ENCODE data around the gene TFDP1.

DNA sequence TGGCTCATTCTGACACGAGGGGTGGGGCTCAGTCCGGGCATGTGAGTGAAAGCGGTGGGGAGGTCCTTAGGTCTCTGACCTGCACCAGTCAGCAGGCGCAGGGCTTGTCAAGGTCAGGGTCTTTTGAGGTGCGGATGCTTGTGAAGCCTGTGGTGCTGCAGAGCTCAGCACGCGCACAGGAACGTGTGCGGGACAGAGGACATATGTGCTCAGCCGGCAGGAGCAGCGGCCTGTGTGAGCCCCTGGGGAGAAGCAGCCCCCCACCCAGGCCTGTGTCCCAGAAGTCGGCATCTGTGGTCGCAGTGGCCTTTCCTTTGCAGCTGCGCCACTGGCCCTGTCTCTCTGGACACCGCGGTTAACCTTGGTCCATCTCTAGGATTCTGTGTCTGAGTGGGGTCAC is 42.6 kb downstream of the TFDP1 start:
- TF ChIP-seq, protein P1, sequence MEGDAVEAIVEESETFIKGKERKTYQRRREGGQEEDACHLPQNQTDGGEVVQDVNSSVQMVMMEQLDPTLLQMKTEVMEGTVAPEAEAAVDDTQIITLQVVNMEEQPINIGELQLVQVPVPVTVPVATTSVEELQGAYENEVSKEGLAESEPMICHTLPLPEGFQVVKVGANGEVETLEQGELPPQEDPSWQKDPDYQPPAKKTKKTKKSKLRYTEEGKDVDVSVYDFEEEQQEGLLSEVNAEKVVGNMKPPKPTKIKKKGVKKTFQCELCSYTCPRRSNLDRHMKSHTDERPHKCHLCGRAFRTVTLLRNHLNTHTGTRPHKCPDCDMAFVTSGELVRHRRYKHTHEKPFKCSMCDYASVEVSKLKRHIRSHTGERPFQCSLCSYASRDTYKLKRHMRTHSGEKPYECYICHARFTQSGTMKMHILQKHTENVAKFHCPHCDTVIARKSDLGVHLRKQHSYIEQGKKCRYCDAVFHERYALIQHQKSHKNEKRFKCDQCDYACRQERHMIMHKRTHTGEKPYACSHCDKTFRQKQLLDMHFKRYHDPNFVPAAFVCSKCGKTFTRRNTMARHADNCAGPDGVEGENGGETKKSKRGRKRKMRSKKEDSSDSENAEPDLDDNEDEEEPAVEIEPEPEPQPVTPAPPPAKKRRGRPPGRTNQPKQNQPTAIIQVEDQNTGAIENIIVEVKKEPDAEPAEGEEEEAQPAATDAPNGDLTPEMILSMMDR (IDR thresholded peaks at IDR 0.05): no peak
- no peak for TF ChIP-seq POLR2A (IDR thresholded peaks at IDR 0.05)
- TF ChIP-seq POLR2AphosphoS5 (IDR thresholded peaks at IDR 0.05; ENCODE audit: insufficient read depth in 1 of 2, low read depth in 1 of 2): no peak

All from vagina (tissue), 2 donors.